CD4-positive, CD25-positive, alpha-beta regulatory T cell (primary cell): ENCODE data around the gene USPL1. TPM values are rescaled to one million over a fixed set of nuclear protein-coding genes. Genes with fewer than 3 reads are reported as not detected.
"Not testable (repeated sequence)": the region's sequence is repeated elsewhere in the genome, so short reads cannot be mapped to it uniquely, and the experiment has no call there.

Experiments
- ATAC-seq, 2 donors: fragments of 150-1000 bp; cut with Tn5 transposase; one replicate each; pipeline ENCODE4 v1.10.0; 2021; ENCODE audit warnings: low read depth in 2 of 2, moderate number of reproducible peaks in 2 of 2, moderate library complexity in 1 of 2
- DNase-seq, 3 donors: peaks; one replicate each; pipeline versions ENCODE4 v3.0.0 to v3.0.0-alpha.2; 2012 to 2022; ENCODE audit warnings: mixed read lengths in 1 of 3
- H3K27ac ChIP-seq: one replicate; pipeline ENCODE4 v1.7.0; 2013; ENCODE audit warnings: mild to moderate bottlenecking, low read length; ENCODE audit not compliant: insufficient read depth, poor library complexity, severe bottlenecking
- H3K27me3 ChIP-seq: one replicate; pipeline ENCODE4 v1.7.0; 2013; ENCODE audit warnings: low read length; ENCODE audit not compliant: control insufficient read depth, insufficient read depth
- H3K36me3 ChIP-seq: one replicate; pipeline ENCODE4 v1.7.0; 2013; ENCODE audit warnings: mild to moderate bottlenecking, low read length, moderate library complexity; ENCODE audit not compliant: control insufficient read depth, insufficient read depth
- H3K4me1 ChIP-seq: 2 replicates; pipeline ENCODE4 v1.7.0; 2013; ENCODE audit warnings: mild to moderate bottlenecking, low read length; ENCODE audit not compliant: insufficient read depth, control insufficient read depth, poor library complexity, severe bottlenecking
- H3K4me3 ChIP-seq: one replicate; pipeline ENCODE4 v1.7.0; 2013; ENCODE audit warnings: low read depth, mild to moderate bottlenecking, low read length, moderate library complexity
- H3K9me3 ChIP-seq, 2 experiments: 1 replicate in 1 of 2; 2 replicates in 1 of 2; pipeline ENCODE4 v1.7.0; 2013; ENCODE audit warnings: low read length in 2 of 2, mild to moderate bottlenecking in 1 of 2, moderate library complexity in 1 of 2; ENCODE audit not compliant: control insufficient read depth in 2 of 2
- H3K27ac Mint-ChIP-seq, 3 donors: one replicate each; pipeline ENCODE4 v1.8.0; 2020 to 2022; ENCODE audit warnings: mild to moderate bottlenecking in 3 of 3, mixed read lengths in 3 of 3, moderate library complexity in 2 of 3
- H3K27me3 Mint-ChIP-seq: one replicate; pipeline ENCODE4 v1.8.0; 2022; ENCODE audit warnings: mild to moderate bottlenecking, mixed read lengths
- H3K36me3 Mint-ChIP-seq: one replicate; pipeline ENCODE4 v1.8.0; 2020; ENCODE audit warnings: mixed read lengths
- H3K4me1 Mint-ChIP-seq, 4 donors: one replicate each; pipeline ENCODE4 v1.8.0; 2020 to 2022; ENCODE audit warnings: mixed read lengths in 4 of 4, mild to moderate bottlenecking in 1 of 4
- H3K4me3 Mint-ChIP-seq, 4 donors: one replicate each; pipeline ENCODE4 v1.8.0; 2020 to 2022; ENCODE audit warnings: mild to moderate bottlenecking in 4 of 4, mixed read lengths in 4 of 4, moderate library complexity in 3 of 4
- H3K9me3 Mint-ChIP-seq, 7 donors: one replicate each; pipeline ENCODE4 v1.8.0; 2020 to 2022; ENCODE audit warnings: mixed read lengths in 7 of 7, mild to moderate bottlenecking in 3 of 7, moderate library complexity in 2 of 7
- polyA plus RNA-seq, 4 donors: library from polyadenylated mRNA; unstranded; fragments of 300-500 nt; fragmentation: Illumina TruSeq; gene quantifications; one replicate each; pipeline ENCODE4 v1.2.3, GENCODE V29; 2021
- total RNA-seq: library from RNA; stranded (reverse); gene quantifications from one replicate; pipeline ENCODE4 v1.2.3, GENCODE V29; 2022

USPL1 gene
- total and polyA plus RNA-seq, 5 donors from 2014 or later = 11.9 to 37.2 (median 17.9) TPM

DNA sequence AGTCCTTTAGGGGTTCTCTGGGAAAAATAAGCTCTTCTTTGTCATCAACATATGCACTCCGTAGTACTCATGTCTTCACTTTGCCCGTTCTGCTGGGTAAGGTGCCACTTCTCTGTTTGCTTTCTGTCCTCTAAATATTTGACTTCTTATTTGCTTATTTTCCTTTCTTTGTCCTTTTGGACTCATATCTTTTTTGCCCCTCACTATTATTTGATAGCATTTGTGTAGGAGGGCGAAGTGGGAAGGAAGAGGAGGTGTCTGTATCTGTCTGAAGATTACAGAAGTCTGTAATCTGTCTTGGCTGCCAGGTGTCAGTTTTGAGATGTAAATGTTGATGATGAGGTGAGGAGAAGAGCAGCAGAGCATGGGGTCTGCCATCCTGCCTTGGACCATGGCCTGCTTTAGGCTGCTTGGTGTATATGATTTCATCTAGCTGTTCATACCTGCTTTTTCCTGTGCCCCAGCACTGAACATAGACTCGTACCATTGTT, 30.8 kb downstream of the USPL1 start:
- no peaks in the 10 kb centered on the region for H3K27me3 Mint-ChIP-seq
- peaks cover 9% of the 10 kb centered on the region for H3K4me1 ChIP-seq

DNA sequence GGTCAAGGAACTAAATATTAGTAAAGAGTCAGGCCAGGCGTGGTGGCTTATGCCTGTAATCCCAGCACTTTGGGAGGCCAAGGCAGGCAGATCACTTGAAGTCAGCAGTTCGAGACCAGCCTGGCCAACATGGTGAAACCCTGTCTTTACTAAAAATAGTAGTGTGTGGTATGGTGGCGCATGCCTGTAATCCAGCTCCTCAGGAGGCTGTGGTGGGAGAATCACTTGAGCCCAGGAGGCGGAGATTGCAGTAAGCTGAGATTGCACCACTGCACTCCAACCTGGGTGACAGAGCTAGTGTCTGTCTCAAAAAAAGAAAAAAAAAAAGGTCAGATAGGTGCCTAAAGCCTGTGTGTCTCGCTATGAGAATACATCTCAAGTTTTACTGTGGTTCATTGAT, 33.9 kb downstream of the USPL1 start:
- not testable (repeated sequence) for H3K27me3 ChIP-seq, H3K4me3 ChIP-seq, H3K4me3 Mint-ChIP-seq, H3K9me3 Mint-ChIP-seq, DNase-seq, H3K27ac ChIP-seq, ATAC-seq, H3K9me3 ChIP-seq, H3K27me3 Mint-ChIP-seq
- Histone ChIP-seq H3K36me3 (peaks cover 61% of the 10 kb centered on the region), H3K4me1 (peaks cover 20% of the 10 kb centered on the region)
- Mint-ChIP-seq H3K27ac (peak overlapping the region in 1 of 3 donors; percentile 73), H3K4me1 (peaks cover 38 to 50% (median 45%) of the 10 kb centered on the region in 4 donors), H3K36me3 (peaks cover 54% of the 10 kb centered on the region)

More for the DNA sequence above, 30.8 kb downstream of the USPL1 start:
- Mint-ChIP-seq H3K4me3 (no peak overlapping the region), H3K36me3 (peaks cover 45% of the 10 kb centered on the region), H3K27ac (peak overlapping the region in 2 of 3 donors; percentile 47 to 85), H3K9me3 (peaks cover 0 to 2% (median 0%) of the 10 kb centered on the region in 7 donors), H3K4me1 (peaks cover 31 to 43% (median 37%) of the 10 kb centered on the region in 4 donors)
- Histone ChIP-seq H3K9me3 (no peaks in the 10 kb centered on the region), H3K27ac (no peak overlapping the region), H3K36me3 (peaks cover 76% of the 10 kb centered on the region), H3K4me3 (no peak overlapping the region), H3K27me3 (no peaks in the 10 kb centered on the region)
- ATAC-seq = no peak
- no peak for DNase-seq

DNA sequence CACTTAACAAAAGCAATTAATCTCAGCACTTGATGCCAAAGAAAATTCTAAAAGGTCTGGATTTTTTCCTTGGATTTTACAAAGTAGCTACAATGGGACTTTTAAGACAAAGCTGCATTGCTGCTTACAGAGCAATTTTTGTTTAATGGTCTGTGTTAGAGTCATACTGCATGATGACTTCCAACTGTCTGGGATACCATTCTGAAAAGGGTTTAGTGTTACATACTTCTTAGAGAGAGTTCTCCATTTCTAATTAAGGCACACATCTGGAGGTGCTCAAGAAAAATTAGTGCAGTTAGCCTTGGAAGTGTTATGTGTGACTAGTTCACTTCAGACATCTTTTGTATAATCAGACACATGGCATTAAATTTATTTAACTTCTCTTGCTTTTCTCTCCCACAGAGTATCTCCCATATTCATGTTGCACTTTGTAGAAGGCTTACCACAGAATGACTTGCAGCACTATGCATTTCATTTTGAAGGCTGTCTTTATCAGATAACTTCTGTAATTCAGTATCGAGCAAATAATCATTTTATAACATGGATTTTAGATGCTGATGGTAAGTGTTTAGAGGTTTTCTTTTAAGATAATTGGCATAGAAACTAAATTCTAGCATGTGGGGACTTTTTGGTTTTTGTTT, 35.1 kb downstream of the USPL1 start:
- no peak overlapping the region for H3K4me3 ChIP-seq
- peak overlapping the region; percentile 2 to 70 (median 6) for H3K27ac Mint-ChIP-seq
- peaks cover 34 to 45% (median 41%) of the 10 kb centered on the region in 4 donors for H3K4me1 Mint-ChIP-seq
- no peak overlapping the region for H3K27ac ChIP-seq
- peaks cover 0 to 2% (median 0%) of the 10 kb centered on the region in 7 donors for H3K9me3 Mint-ChIP-seq
- no peak overlapping the region for H3K4me3 Mint-ChIP-seq
- H3K36me3 Mint-ChIP-seq = peaks cover 59% of the 10 kb centered on the region
- H3K27me3 Mint-ChIP-seq = no peaks in the 10 kb centered on the region
- ATAC-seq (no peak), DNase-seq (no peak)
- H3K27me3 ChIP-seq = no peaks in the 10 kb centered on the region
- H3K9me3 ChIP-seq = no peaks in the 10 kb centered on the region
- peaks cover 20% of the 10 kb centered on the region for H3K4me1 ChIP-seq
- peaks cover 58% of the 10 kb centered on the region for H3K36me3 ChIP-seq

DNA sequence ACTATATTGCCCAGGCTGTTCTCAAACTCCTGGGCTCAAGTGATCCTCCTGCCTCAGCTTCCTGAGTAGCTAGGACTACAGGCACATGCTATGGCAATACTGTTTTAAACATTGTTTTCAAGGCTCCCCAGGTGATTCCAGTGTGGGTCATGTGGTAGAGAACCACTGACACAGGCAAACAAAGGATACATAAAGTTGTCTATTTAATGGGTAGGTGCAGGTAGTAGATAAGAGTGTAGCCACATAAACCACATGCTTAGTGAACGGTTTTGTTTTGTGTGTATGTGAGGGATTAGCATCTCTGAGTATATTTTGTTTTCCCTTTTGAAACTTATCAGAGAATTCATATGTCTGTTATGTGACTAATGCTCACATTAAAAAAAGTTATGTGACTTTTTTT, 36.7 kb downstream of the USPL1 start:
- peak in 2 of 3 donors; percentile 30 to 55 for DNase-seq
- Mint-ChIP-seq H3K36me3 (peaks cover 64% of the 10 kb centered on the region), H3K4me1 (peaks cover 24 to 45% (median 32%) of the 10 kb centered on the region in 4 donors)

DNA sequence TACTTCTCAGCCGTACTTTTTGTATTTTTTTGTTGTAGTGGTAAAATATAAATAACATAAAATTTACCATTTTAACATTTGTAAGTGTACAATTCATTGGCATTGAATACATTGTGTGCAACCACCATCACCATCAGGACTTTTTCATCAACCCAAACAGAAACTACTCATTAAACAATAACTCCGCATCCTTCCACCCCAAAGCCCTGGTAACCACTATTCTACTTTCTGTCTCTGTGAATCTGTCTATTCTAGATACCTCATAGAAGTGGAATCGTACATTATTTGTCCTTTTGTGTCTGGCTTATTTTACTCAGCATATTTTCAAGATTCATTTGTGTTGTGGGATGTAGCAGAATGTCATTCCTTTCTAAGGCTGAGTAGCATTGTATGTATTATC, 38.5 kb downstream of the USPL1 start:
- ATAC-seq = no peak
- peaks cover 48% of the 10 kb centered on the region for H3K36me3 ChIP-seq
- no peak overlapping the region for H3K4me3 Mint-ChIP-seq
- H3K27ac Mint-ChIP-seq = peak overlapping the region in 1 of 3 donors; percentile 23
- DNase-seq = no peak
- peaks cover 51% of the 10 kb centered on the region for H3K36me3 Mint-ChIP-seq
- peaks cover 22 to 42% (median 27%) of the 10 kb centered on the region in 4 donors for H3K4me1 Mint-ChIP-seq
- H3K27ac ChIP-seq = no peak overlapping the region
- H3K9me3 Mint-ChIP-seq = no peaks in the 10 kb centered on the region
- H3K4me1 ChIP-seq = peaks cover 20% of the 10 kb centered on the region
- H3K27me3 Mint-ChIP-seq = no peaks in the 10 kb centered on the region
- H3K27me3 ChIP-seq = no peaks in the 10 kb centered on the region
- no peak overlapping the region for H3K4me3 ChIP-seq
- H3K9me3 ChIP-seq = no peaks in the 10 kb centered on the region

More for the DNA sequence above, 36.7 kb downstream of the USPL1 start:
- ATAC-seq = peak; percentile 43 to 66
- Histone ChIP-seq H3K9me3 (no peaks in the 10 kb centered on the region), H3K27ac (no peak overlapping the region), H3K36me3 (peaks cover 56% of the 10 kb centered on the region), H3K4me1 (peaks cover 20% of the 10 kb centered on the region), H3K27me3 (no peaks in the 10 kb centered on the region), H3K4me3 (no peak overlapping the region)
- H3K27me3 Mint-ChIP-seq = no peaks in the 10 kb centered on the region
- peak overlapping the region in 3 of 4 donors; percentile 8 to 72 (median 19) for H3K4me3 Mint-ChIP-seq
- peaks cover 0 to 2% (median 0%) of the 10 kb centered on the region in 7 donors for H3K9me3 Mint-ChIP-seq
- peak overlapping the region; percentile 67 to 92 (median 91) for H3K27ac Mint-ChIP-seq

DNA sequence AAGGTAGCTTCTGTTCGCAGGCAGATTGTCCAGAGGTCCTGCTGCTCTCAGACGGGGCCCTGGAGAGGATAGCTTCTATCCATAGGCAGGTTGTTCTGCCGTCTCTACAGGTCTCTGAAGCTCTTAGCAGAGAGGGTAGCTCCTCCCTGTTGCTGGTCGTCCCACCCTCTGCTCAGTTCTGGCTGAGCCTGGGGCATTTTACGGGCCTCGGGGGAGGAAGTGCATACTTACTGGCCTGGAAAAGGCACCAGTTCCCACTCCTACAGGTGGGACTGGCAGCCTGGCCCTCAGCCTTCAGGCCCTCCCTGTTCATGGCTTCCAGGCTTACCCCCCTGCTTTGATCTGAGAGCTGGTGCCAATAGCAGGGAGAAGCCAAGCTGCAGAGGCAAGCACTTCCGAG, 42.3 kb downstream of the USPL1 start:
- Histone ChIP-seq H3K4me1 (no peaks in the 10 kb centered on the region), H3K4me3 (no peak overlapping the region), H3K27me3 (no peaks in the 10 kb centered on the region), H3K9me3 (no peaks in the 10 kb centered on the region), H3K36me3 (peaks cover 36% of the 10 kb centered on the region), H3K27ac (no peak overlapping the region)
- Mint-ChIP-seq H3K27me3 (no peaks in the 10 kb centered on the region), H3K4me3 (no peak overlapping the region), H3K9me3 (no peaks in the 10 kb centered on the region), H3K27ac (peak overlapping the region in 1 of 3 donors; percentile 38), H3K36me3 (peaks cover 34% of the 10 kb centered on the region), H3K4me1 (peaks cover 0 to 5% (median 4%) of the 10 kb centered on the region in 4 donors)
- no peak for ATAC-seq
- no peak for DNase-seq

DNA sequence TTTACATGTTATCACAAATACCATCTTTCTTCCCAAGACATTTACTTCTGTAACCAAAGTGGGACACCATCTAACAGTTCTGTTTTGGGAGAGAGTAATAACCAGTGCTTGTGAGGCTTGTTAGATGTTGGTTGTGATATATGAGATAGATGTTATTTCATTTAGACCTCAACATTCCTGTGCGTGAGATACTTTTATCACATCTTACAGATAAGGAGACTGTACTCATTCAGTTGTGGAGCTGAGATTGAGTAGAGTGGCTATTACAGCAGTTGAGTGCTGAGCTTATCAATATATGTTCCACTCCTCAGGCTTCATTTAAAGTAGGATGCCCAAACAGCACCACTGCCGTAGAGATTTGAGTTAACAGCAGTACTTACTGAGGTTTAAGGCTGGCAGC, 43.1 kb downstream of the USPL1 start:
- H3K27ac ChIP-seq = no peak overlapping the region
- no peak for ATAC-seq
- no peaks in the 10 kb centered on the region for H3K27me3 Mint-ChIP-seq

More for the DNA sequence above, 43.1 kb downstream of the USPL1 start:
- no peak for DNase-seq
- Mint-ChIP-seq H3K27ac (no peak overlapping the region), H3K36me3 (peaks cover 32% of the 10 kb centered on the region), H3K4me3 (no peak overlapping the region), H3K4me1 (peaks cover 0 to 3% (median under 1%) of the 10 kb centered on the region in 4 donors), H3K9me3 (no peaks in the 10 kb centered on the region)
- no peaks in the 10 kb centered on the region for H3K27me3 ChIP-seq
- peaks cover 30% of the 10 kb centered on the region for H3K36me3 ChIP-seq
- peaks cover 5% of the 10 kb centered on the region for H3K4me1 ChIP-seq
- H3K9me3 ChIP-seq = no peaks in the 10 kb centered on the region
- no peak overlapping the region for H3K4me3 ChIP-seq
